GM12874 (cell line): ENCODE data around the gene ADAMTS19.

Experiments
- CTCF ChIP-seq: IDR thresholded peaks from 2 replicates; pipeline ENCODE4 v1.5.1; 2011; ENCODE audit warnings: low read depth, mild to moderate bottlenecking, control low read depth, low read length, moderate library complexity; ENCODE audit not compliant: insufficient read depth

ADAMTS19 gene

GRCh38 chr5:129771058-129771838 lies 311.1 kb downstream of the ADAMTS19 start:
- peak; percentile 64 for TF ChIP-seq CTCF

- no peak for TF ChIP-seq CTCF
Observed at GRCh38 chr5:129773376-129773775, 313.3 kb downstream of the ADAMTS19 start.

GRCh38 chr5:129781594-129781993 lies 321.5 kb downstream of the ADAMTS19 start:
- TF ChIP-seq CTCF, result no peak
